ENCODE results near the gene GSE1.

GRCh38 chr16:85576944-85577343, 36.2 kb upstream of the GSE1 start:
- TF ChIP-seq CTCF (IDR thresholded peaks at IDR 0.05; ENCODE audit: poor library complexity): no peak
- TF ChIP-seq EZH2 (IDR thresholded peaks at IDR 0.05; ENCODE audit: borderline replicate concordance): no peak
